Measurements from ENCODE around the gene TNFRSF8. TPM values are rescaled to one million over a fixed set of nuclear protein-coding genes. Genes with fewer than 3 reads are reported as not detected.

Gene TNFRSF8
- total and polyA plus RNA-seq, 2 of the 4 experiments (the other 2 are of a cell fraction): under 0.01 to 0.31 TPM

GRCh38 chr1:12180903-12181302, 117.8 kb downstream of the TNFRSF8 start:
- Histone ChIP-seq H2AFZ (replicated peaks; ENCODE audit: low read length, poor library complexity) (no peak overlapping the region), H3K9me1 (ENCODE audit: insufficient read depth, low read length) (peaks cover 11% of the 10 kb centered on the region), H3K14ac (replicated peaks; ENCODE audit: low read depth, low read length) (no peak overlapping the region), H4K5ac (ENCODE audit: low read depth, low read length) (no peak overlapping the region), H2BK5ac (ENCODE audit: low read depth, low read length, poor library complexity, severe bottlenecking) (no peak overlapping the region), H2AK9ac (replicated peaks; ENCODE audit: low read depth, low read length, poor library complexity) (no peak overlapping the region), H3K79me1 (ENCODE audit: low read depth in 1 of 2, low read length in 2 of 2) (peaks cover 0 to 17% of the 10 kb centered on the region in 2 experiments; a peak in 2 of 4 replicates), H3K4me3 (ENCODE audit: insufficient read depth, low read depth, low read length) (no peak overlapping the region), H3K9ac (ENCODE audit: low read depth, low read length) (no peak overlapping the region), H2BK15ac (ENCODE audit: low read depth, low read length) (no peak overlapping the region), H3K27ac (ENCODE audit: insufficient read depth, low read length) (no peak overlapping the region), H4K91ac (ENCODE audit: insufficient read depth, low read depth, low read length) (peak overlapping the region; percentile 41; the same call in 1 of the 2 replicates), H3K9me3 (ENCODE audit: control insufficient read depth, insufficient read depth, low read length) (no peaks in the 10 kb centered on the region), H3K18ac (ENCODE audit: low read depth, low read length) (no peak overlapping the region), H2BK120ac (ENCODE audit: low read depth, low read length) (no peak overlapping the region), H3K56ac (ENCODE audit: extremely low read depth, insufficient read depth, low read length) (no peak overlapping the region), H3K4ac (ENCODE audit: low read depth, low read length) (0 out of 2 replicates have a peak overlapping the region, but pooled peaks have one; percentile 9), H3K4me2 (ENCODE audit: low read depth, low read length) (no peak overlapping the region), H3K4me1 (ENCODE audit: control insufficient read depth, insufficient read depth, low read length) (peaks cover 43% of the 10 kb centered on the region), H4K8ac (ENCODE audit: low read depth in 2 of 2, low read length in 2 of 2) (no peak overlapping the region), H3K36me3 (ENCODE audit: control insufficient read depth, insufficient read depth, low read length) (no peaks in the 10 kb centered on the region), H4K20me1 (ENCODE audit: insufficient read depth, low read length) (no peaks in the 10 kb centered on the region), H2BK20ac (ENCODE audit: low read depth, low read length) (no peak overlapping the region), H2AK5ac (ENCODE audit: low read depth, low read length) (peak overlapping the region; percentile 56; the same call in 1 of the 2 replicates), H3K23ac (ENCODE audit: low read depth, low read length) (no peak overlapping the region), H3K27me3 (ENCODE audit: control insufficient read depth, insufficient read depth, low read length) (no peaks in the 10 kb centered on the region)
- intact Hi-C loops (cut with micrococcal nuclease) (no loop called here), dilution Hi-C loops (cut with HindIII; ENCODE audit: low sequenced_read_pairs, unreplicated experiment) (no loop called here), in situ Hi-C loops (cut with MboI; ENCODE audit: low sequenced_read_pairs) (no loop called here)
- 67% methylated on average over 1 of the region's 7 CpGs; no CpG with 5 or more reads in 1 of the 2 experiments for WGBS, 2 experiments (ENCODE audit: extremely low coverage in 2 of 2, insufficient read length in 1 of 2)
- DNase-seq (no peak), ATAC-seq (ENCODE audit: low read depth) (no peak)
- ChIA-PET CTCF (interaction anchor here (0.5 to 2.0 kb wide), 2 partner anchors 38 to 55 kb away, joined by 4 read pairs; no protein-coding TSS in a partner anchor), POLR2A (ENCODE audit: unreplicated experiment) (no interaction called here)
- TF ChIP-seq ELK1 (IDR thresholded peaks at IDR 0.05; ENCODE audit: borderline replicate concordance, low read depth, low read length) (no peak), BHLHE40 (IDR thresholded peaks at IDR 0.05; ENCODE audit: low read depth, low read length) (no peak), RAD21 (IDR thresholded peaks at IDR 0.05; ENCODE audit: low read length) (no peak), CHD1 (IDR thresholded peaks at IDR 0.05; ENCODE audit: low read depth, low read length) (no peak), FOS (IDR thresholded peaks at IDR 0.05; ENCODE audit: low read depth, low read length) (no peak), RCOR1 (IDR thresholded peaks at IDR 0.05; ENCODE audit: insufficient replicate concordance, low read length) (no peak), MAFK (IDR thresholded peaks at IDR 0.05; ENCODE audit: low read depth, low read length) (no peak), RFX5 (IDR thresholded peaks at IDR 0.05; ENCODE audit: low read depth, low read length) (no peak), CTCF (conservative IDR thresholded peaks at IDR 0.05; ENCODE audit: low read depth, low read length) (no peak), CEBPB (IDR thresholded peaks at IDR 0.05; ENCODE audit: low read depth, low read length) (no peak), MXI1 (IDR thresholded peaks at IDR 0.05; ENCODE audit: borderline replicate concordance, low read depth, low read length) (no peak), SMC3 (IDR thresholded peaks at IDR 0.05; ENCODE audit: low read depth, low read length) (no peak), MAZ (IDR thresholded peaks at IDR 0.05; ENCODE audit: borderline replicate concordance, low read depth, low read length) (no peak), USF2 (IDR thresholded peaks at IDR 0.05; ENCODE audit: low read depth, low read length) (no peak), POLR2A (IDR thresholded peaks at IDR 0.05; ENCODE audit: low read depth, low read length) (no peak), NFE2L2 (IDR thresholded peaks at IDR 0.05; ENCODE audit: low read depth, low read length) (no peak)
- no TSS peak for BruUV-seq (replicated peaks)

Measured in IMR-90 (cell line).